Transverse colon (tissue), 4 donors: ENCODE measurements around the gene TPCN2.

Experiments
- CTCF ChIP-seq, 5 experiments: fragments of 200-600 bp in 3 of 5; fragments of 450-650 bp in 2 of 5; sonication (generic) in 3 of 5; IDR thresholded peaks; 1 replicate in 2 of 5; 2 replicates in 3 of 5; pipeline ENCODE4 v1.5.1; 2016 to 2017; ENCODE audit warnings: antibody characterized with exemption in 5 of 5, inconsistent platforms in 3 of 5, mild to moderate bottlenecking in 2 of 5, moderate library complexity in 1 of 5
- POLR2A ChIP-seq: fragments of 450-650 bp; IDR thresholded peaks from one replicate; pipeline ENCODE4 v1.6.1; 2016; ENCODE audit warnings: antibody characterized with exemption, mild to moderate bottlenecking, moderate library complexity
- POLR2AphosphoS5 ChIP-seq, 3 donors: sonication (generic); formaldehyde crosslinking; IDR thresholded peaks; one replicate each; pipeline ENCODE4 v1.6.1; 2016; ENCODE audit warnings: antibody characterized with exemption in 3 of 3

GRCh38 chr11:69141742-69142141 lies 93.0 kb downstream of the TPCN2 start:
- no peak for TF ChIP-seq POLR2A
- no peak for TF ChIP-seq CTCF (IDR thresholded peaks at IDR 0.05)
- TF ChIP-seq POLR2AphosphoS5 (IDR thresholded peaks at IDR 0.05): no peak
